SU-DHL-6 (cell line): Measurements from ENCODE around the gene SPINK8.
"Not testable (repeated sequence)": the region's sequence is repeated elsewhere in the genome, so short reads cannot be mapped to it uniquely, and the experiment has no call there.

Source experiments
- H2AFZ ChIP-seq: fragments of 200-600 bp; sonication (generic); 2 replicates; pipeline ENCODE4 v1.6.1; 2014; ENCODE audit warnings: low read depth, mild to moderate bottlenecking, moderate library complexity, mixed read lengths, antibody characterized with exemption, low read length; ENCODE audit not compliant: severe bottlenecking
- H3F3A ChIP-seq: fragments of 200-600 bp; shearing (Covaris generic); 2 replicates; pipeline ENCODE4 v1.6.0; 2016; ENCODE audit warnings: antibody characterized with exemption, mild to moderate bottlenecking; ENCODE audit not compliant: insufficient read depth
- H3K27ac ChIP-seq: fragments of 200-600 bp; sonication (generic); 2 replicates; pipeline ENCODE4 v1.5.1; 2016; ENCODE audit warnings: low read depth, mild to moderate bottlenecking, low read length, moderate library complexity, mixed read lengths
- H3K27me3 ChIP-seq: fragments of 200-600 bp; sonication (generic), shearing (Covaris generic); 2 replicates; pipeline ENCODE4 v1.6.0; 2014; ENCODE audit warnings: mild to moderate bottlenecking, low read length
- H3K36me3 ChIP-seq: fragments of 200-600 bp; sonication (generic); 2 replicates; pipeline ENCODE4 v1.6.1; 2014; ENCODE audit warnings: mild to moderate bottlenecking, low read length, mixed read lengths
- H3K4me2 ChIP-seq: fragments of 300-600, 200-600 bp; shearing (Covaris generic), sonication (generic); 2 replicates; pipeline ENCODE4 v1.6.0; 2014; ENCODE audit warnings: low read length, low read depth, mild to moderate bottlenecking; ENCODE audit not compliant: poor library complexity, severe bottlenecking
- H3K4me3 ChIP-seq: fragments of 200-600 bp; sonication (generic); 2 replicates; pipeline ENCODE4 v1.5.1; 2014; ENCODE audit warnings: antibody characterized with exemption, low read length, mild to moderate bottlenecking, mixed read lengths; ENCODE audit not compliant: insufficient read depth, poor library complexity, severe bottlenecking
- H3K79me2 ChIP-seq: fragments of 200-600 bp; sonication (generic); 2 replicates; pipeline ENCODE4 v1.6.1; 2014; ENCODE audit warnings: mild to moderate bottlenecking, low read length, moderate library complexity; ENCODE audit not compliant: insufficient read depth
- H3K9ac ChIP-seq: fragments of 200-600 bp; sonication (generic); 2 replicates; pipeline ENCODE4 v1.7.0; 2014; ENCODE audit warnings: mild to moderate bottlenecking, low read length
- H3K9me2 ChIP-seq: fragments of 200-600 bp; sonication (generic); replicated peaks from 2 replicates; pipeline ENCODE4 v1.6.1; 2014; ENCODE audit warnings: low read length; ENCODE audit not compliant: insufficient read depth
- H3K9me3 ChIP-seq: fragments of 200-600 bp; sonication (generic); 2 replicates; pipeline ENCODE4 v1.6.1; 2014; ENCODE audit warnings: low read length, mixed read lengths; ENCODE audit not compliant: insufficient read depth
- H4K20me1 ChIP-seq: fragments of 200-600 bp; sonication (generic); 2 replicates; pipeline ENCODE4 v1.6.1; 2014; ENCODE audit warnings: low read depth, mild to moderate bottlenecking, antibody characterized with exemption, low read length, moderate library complexity, mixed read lengths
- CTCF ChIP-seq: fragments of 200-600 bp; sonication (generic); IDR thresholded peaks from one replicate; pipeline ENCODE4 v1.5.1; 2017; ENCODE audit warnings: antibody characterized with exemption, mild to moderate bottlenecking, low read length, moderate library complexity; ENCODE audit not compliant: insufficient read depth, poor library complexity, severe bottlenecking
- EZH2phosphoT487 ChIP-seq: fragments of 200-600 bp; sonication (generic), shearing (Covaris generic); conservative IDR thresholded peaks from 2 replicates; pipeline ENCODE4 v1.6.1; 2018; ENCODE audit warnings: mild to moderate bottlenecking, antibody characterized with exemption, low read length, moderate library complexity, mixed read lengths

Gene SPINK8

GRCh38 chr3:48338635-48339034 lies 5.2 kb upstream of the SPINK8 start:
- Histone ChIP-seq H3K9me2 (no peaks in the 10 kb centered on the region), H3K9me3 (no peaks in the 10 kb centered on the region), H3K79me2 (no peaks in the 10 kb centered on the region), H4K20me1 (no peaks in the 10 kb centered on the region), H3K27ac (no peak overlapping the region), H3K4me3 (no peak overlapping the region), H3K27me3 (no peaks in the 10 kb centered on the region), H2AFZ (no peak overlapping the region), H3F3A (no peaks in the 10 kb centered on the region), H3K36me3 (no peaks in the 10 kb centered on the region), H3K4me2 (no peak overlapping the region), H3K9ac (no peak overlapping the region)
- TF ChIP-seq CTCF, result no peak
- TF ChIP-seq EZH2phosphoT487, result no peak

GRCh38 chr3:48337536-48337935 lies 4.1 kb upstream of the SPINK8 start:
- H3K27me3 ChIP-seq, H3K79me2 ChIP-seq, H3K9me2 ChIP-seq, H3K4me3 ChIP-seq, H3K36me3 ChIP-seq, H3F3A ChIP-seq, H3K4me2 ChIP-seq, H4K20me1 ChIP-seq, H3K27ac ChIP-seq, H3K9me3 ChIP-seq, H3K9ac ChIP-seq, H2AFZ ChIP-seq: not testable (repeated sequence)

- not testable (repeated sequence) for H3K4me3 ChIP-seq, H3K27ac ChIP-seq, H4K20me1 ChIP-seq, H3F3A ChIP-seq, H3K79me2 ChIP-seq, H3K9me2 ChIP-seq, H3K36me3 ChIP-seq, H3K9me3 ChIP-seq, H3K4me2 ChIP-seq, H3K27me3 ChIP-seq, H2AFZ ChIP-seq, H3K9ac ChIP-seq
These were observed 1.8 kb upstream of the SPINK8 start for GRCh38 chr3:48335286-48335685.

GRCh38 chr3:48334605-48335004 lies 1.1 kb upstream of the SPINK8 start:
- no peaks in the 10 kb centered on the region for H3K9me3 ChIP-seq
- no peak overlapping the region for H3K4me3 ChIP-seq
- H3K27me3 ChIP-seq, result no peaks in the 10 kb centered on the region
- TF ChIP-seq CTCF, result no peak
- TF ChIP-seq EZH2phosphoT487, result no peak
- H3K79me2 ChIP-seq, result no peaks in the 10 kb centered on the region
- no peaks in the 10 kb centered on the region for H4K20me1 ChIP-seq
- no peak overlapping the region for H3K27ac ChIP-seq
- H2AFZ ChIP-seq, result no peak overlapping the region
- H3K36me3 ChIP-seq, result no peaks in the 10 kb centered on the region
- no peak overlapping the region for H3K9ac ChIP-seq
- no peak overlapping the region for H3K4me2 ChIP-seq
- no peaks in the 10 kb centered on the region for H3K9me2 ChIP-seq
- no peaks in the 10 kb centered on the region for H3F3A ChIP-seq

- not testable (repeated sequence) for H3K9me2 ChIP-seq, H3K9me3 ChIP-seq, H3K27me3 ChIP-seq, H3K4me3 ChIP-seq, H3K9ac ChIP-seq, H3K27ac ChIP-seq, H2AFZ ChIP-seq, H3K36me3 ChIP-seq, H3K4me2 ChIP-seq, H3K79me2 ChIP-seq, H3F3A ChIP-seq, H4K20me1 ChIP-seq
These were observed 1.6 kb downstream of the SPINK8 start for GRCh38 chr3:48331706-48332435.
